Measurements from ENCODE around the gene OR11A1.
"Not testable (repeated sequence)": the region's sequence is repeated elsewhere in the genome, so short reads cannot be mapped to it uniquely, and the experiment has no call there.

Gene OR11A1

GRCh38 chr6:29451471-29452193 is 5.2 kb downstream of the OR11A1 start:
- Histone ChIP-seq H3K36me3 (no peaks in the 10 kb centered on the region), H3K27ac (no peak overlapping the region), H4K20me1 (no peaks in the 10 kb centered on the region), H3K4me1 (no peaks in the 10 kb centered on the region), H3K4me3 (no peak overlapping the region), H3K9ac (no peak overlapping the region), H3K27me3 (no peaks in the 10 kb centered on the region), H3K9me3 (no peaks in the 10 kb centered on the region), H3K4me2 (no peak overlapping the region)
- no peak for TF ChIP-seq Cebpa-rat (IDR thresholded peaks at IDR 0.05)

- Histone ChIP-seq H3K36me3 (no peaks in the 10 kb centered on the region), H4K20me1 (no peaks in the 10 kb centered on the region), H3K4me1 (no peaks in the 10 kb centered on the region), H3K9ac (no peak overlapping the region), H3K4me3 (no peak overlapping the region), H3K9me3 (0 out of 2 replicates have a peak, but pooled peaks cover 12% of the 10 kb centered on the region), H3K27ac (no peak overlapping the region), H3K27me3 (no peaks in the 10 kb centered on the region), H3K4me2 (no peak overlapping the region)
- TF ChIP-seq Cebpa-rat (IDR thresholded peaks at IDR 0.05), result no peak
Measured at GRCh38 chr6:29447670-29448069, 9.2 kb downstream of the OR11A1 start.

- H4K20me1 ChIP-seq, H3K27ac ChIP-seq, H3K36me3 ChIP-seq, H3K4me3 ChIP-seq, H3K4me1 ChIP-seq, H3K27me3 ChIP-seq, H3K9ac ChIP-seq, H3K4me2 ChIP-seq: not testable (repeated sequence)
- 0 out of 2 replicates have a peak, but pooled peaks cover 12% of the 10 kb centered on the region for H3K9me3 ChIP-seq
Measured at GRCh38 chr6:29444031-29444430, 12.8 kb downstream of the OR11A1 start.

- H3K36me3 ChIP-seq, result no peaks in the 10 kb centered on the region
- H3K4me2 ChIP-seq, result no peak overlapping the region
- no peak overlapping the region for H3K27ac ChIP-seq
- TF ChIP-seq Cebpa-rat (IDR thresholded peaks at IDR 0.05), result no peak
- H3K4me3 ChIP-seq, result no peak overlapping the region
- H3K9me3 ChIP-seq, result 0 out of 2 replicates have a peak, but pooled peaks cover 12% of the 10 kb centered on the region
- H3K4me1 ChIP-seq, result no peaks in the 10 kb centered on the region
- H3K27me3 ChIP-seq, result no peaks in the 10 kb centered on the region
- no peak overlapping the region for H3K9ac ChIP-seq
- no peaks in the 10 kb centered on the region for H4K20me1 ChIP-seq
Measured at GRCh38 chr6:29442719-29443118, 14.2 kb downstream of the OR11A1 start.

- H3K4me2 ChIP-seq, result no peak within 1 kb of the TSS
- H3K36me3 ChIP-seq, result no peaks in the 10 kb centered on the region
- no peaks in the 10 kb centered on the region for H3K4me1 ChIP-seq
- 0 out of 2 replicates have a peak, but pooled peaks cover 5% of the 10 kb centered on the region for H3K9me3 ChIP-seq
- H4K20me1 ChIP-seq, result no peaks in the 10 kb centered on the region
- H3K27me3 ChIP-seq, result no peaks in the 10 kb centered on the region
- no peak within 1 kb of the TSS for H3K27ac ChIP-seq
- TF ChIP-seq Cebpa-rat (IDR thresholded peaks at IDR 0.05), result no peak
- no peak within 1 kb of the TSS for H3K9ac ChIP-seq
- no peak within 1 kb of the TSS for H3K4me3 ChIP-seq
Measured at GRCh38 chr6:29439006-29439405, 17.9 kb downstream of the OR11A1 start, which contains the start of gene OR10C1. TSS of gene OR10C1 (plus strand) at chr6:29439306. CDS start at chr6:29440016, 710 bp downstream.

- H3K9me3 ChIP-seq, H3K9ac ChIP-seq, H4K20me1 ChIP-seq, H3K4me3 ChIP-seq, H3K4me2 ChIP-seq, H3K36me3 ChIP-seq, H3K27me3 ChIP-seq, H3K27ac ChIP-seq, H3K4me1 ChIP-seq: not testable (repeated sequence)
Measured at GRCh38 chr6:29436730-29437129, 20.1 kb downstream of the OR11A1 start.

- H3K4me1 ChIP-seq, result no peaks in the 10 kb centered on the region
- H3K27me3 ChIP-seq, result no peaks in the 10 kb centered on the region
- H3K4me2 ChIP-seq, result no peak overlapping the region
- H3K9ac ChIP-seq, result no peak overlapping the region
- no peak for TF ChIP-seq Cebpa-rat (IDR thresholded peaks at IDR 0.05)
- H4K20me1 ChIP-seq, result no peaks in the 10 kb centered on the region
- H3K4me3 ChIP-seq, result no peak overlapping the region
- no peaks in the 10 kb centered on the region for H3K9me3 ChIP-seq
- H3K27ac ChIP-seq, result no peak overlapping the region
- no peaks in the 10 kb centered on the region for H3K36me3 ChIP-seq
Measured at GRCh38 chr6:29426654-29427053, 30.2 kb downstream of the OR11A1 start.

GRCh38 chr6:29425075-29425474 is 31.8 kb downstream of the OR11A1 start:
- Histone ChIP-seq H4K20me1 (no peaks in the 10 kb centered on the region), H3K9me3 (no peaks in the 10 kb centered on the region), H3K27ac (no peak overlapping the region), H3K9ac (no peak overlapping the region), H3K4me2 (no peak overlapping the region), H3K4me3 (no peak overlapping the region), H3K27me3 (no peaks in the 10 kb centered on the region), H3K36me3 (no peaks in the 10 kb centered on the region), H3K4me1 (no peaks in the 10 kb centered on the region)
- no peak for TF ChIP-seq Cebpa-rat (IDR thresholded peaks at IDR 0.05)

GRCh38 chr6:29424575-29424974 is 32.3 kb downstream of the OR11A1 start:
- H3K27ac ChIP-seq, result no peak overlapping the region
- H4K20me1 ChIP-seq, result no peaks in the 10 kb centered on the region
- H3K4me1 ChIP-seq, result no peaks in the 10 kb centered on the region
- TF ChIP-seq Cebpa-rat (IDR thresholded peaks at IDR 0.05), result no peak
- no peaks in the 10 kb centered on the region for H3K27me3 ChIP-seq
- H3K9ac ChIP-seq, result no peak overlapping the region
- H3K36me3 ChIP-seq, result no peaks in the 10 kb centered on the region
- no peaks in the 10 kb centered on the region for H3K9me3 ChIP-seq
- H3K4me2 ChIP-seq, result no peak overlapping the region
- no peak overlapping the region for H3K4me3 ChIP-seq

GRCh38 chr6:29424168-29424567 is 32.7 kb downstream of the OR11A1 start:
- Histone ChIP-seq H3K9ac (no peak overlapping the region), H3K27me3 (no peaks in the 10 kb centered on the region), H3K27ac (no peak overlapping the region), H4K20me1 (no peaks in the 10 kb centered on the region), H3K4me1 (no peaks in the 10 kb centered on the region), H3K36me3 (no peaks in the 10 kb centered on the region), H3K4me3 (no peak overlapping the region), H3K4me2 (no peak overlapping the region), H3K9me3 (no peaks in the 10 kb centered on the region)
- no peak for TF ChIP-seq Cebpa-rat (IDR thresholded peaks at IDR 0.05)

GRCh38 chr6:29419516-29419915 is 37.4 kb downstream of the OR11A1 start:
- Histone ChIP-seq H3K4me1 (no peaks in the 10 kb centered on the region), H4K20me1 (no peaks in the 10 kb centered on the region), H3K9ac (no peak overlapping the region), H3K4me2 (no peak overlapping the region), H3K36me3 (no peaks in the 10 kb centered on the region), H3K9me3 (no peaks in the 10 kb centered on the region), H3K27ac (no peak overlapping the region), H3K27me3 (no peaks in the 10 kb centered on the region), H3K4me3 (no peak overlapping the region)
- TF ChIP-seq Cebpa-rat (IDR thresholded peaks at IDR 0.05), result no peak

Measured in BLaER1 (cell line).